ENCODE results near the gene IQSEC1.

DNA sequence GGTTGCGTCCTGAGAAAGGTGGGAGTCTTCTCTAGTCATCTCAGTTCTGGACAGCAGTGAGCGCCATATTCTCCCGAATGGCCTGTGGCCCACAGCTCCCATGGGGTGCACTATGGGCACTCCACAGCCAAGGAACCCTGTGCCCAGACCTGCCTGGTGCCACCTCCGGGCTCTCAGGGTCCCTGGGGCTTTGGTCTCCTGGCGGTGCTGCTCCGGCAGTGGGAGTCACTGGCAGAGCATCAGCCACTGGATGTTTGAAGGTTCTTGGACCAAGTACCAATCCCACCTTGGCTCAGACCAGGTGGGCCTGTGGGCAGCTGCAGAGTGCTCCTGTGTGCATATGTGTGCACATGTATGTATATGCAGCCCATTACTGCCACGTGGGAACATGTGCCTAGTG, 163.5 kb downstream of the IQSEC1 start:
- TF ChIP-seq, protein P1, sequence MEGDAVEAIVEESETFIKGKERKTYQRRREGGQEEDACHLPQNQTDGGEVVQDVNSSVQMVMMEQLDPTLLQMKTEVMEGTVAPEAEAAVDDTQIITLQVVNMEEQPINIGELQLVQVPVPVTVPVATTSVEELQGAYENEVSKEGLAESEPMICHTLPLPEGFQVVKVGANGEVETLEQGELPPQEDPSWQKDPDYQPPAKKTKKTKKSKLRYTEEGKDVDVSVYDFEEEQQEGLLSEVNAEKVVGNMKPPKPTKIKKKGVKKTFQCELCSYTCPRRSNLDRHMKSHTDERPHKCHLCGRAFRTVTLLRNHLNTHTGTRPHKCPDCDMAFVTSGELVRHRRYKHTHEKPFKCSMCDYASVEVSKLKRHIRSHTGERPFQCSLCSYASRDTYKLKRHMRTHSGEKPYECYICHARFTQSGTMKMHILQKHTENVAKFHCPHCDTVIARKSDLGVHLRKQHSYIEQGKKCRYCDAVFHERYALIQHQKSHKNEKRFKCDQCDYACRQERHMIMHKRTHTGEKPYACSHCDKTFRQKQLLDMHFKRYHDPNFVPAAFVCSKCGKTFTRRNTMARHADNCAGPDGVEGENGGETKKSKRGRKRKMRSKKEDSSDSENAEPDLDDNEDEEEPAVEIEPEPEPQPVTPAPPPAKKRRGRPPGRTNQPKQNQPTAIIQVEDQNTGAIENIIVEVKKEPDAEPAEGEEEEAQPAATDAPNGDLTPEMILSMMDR (IDR thresholded peaks at IDR 0.05; ENCODE audit: insufficient read depth, low read length, poor library complexity, severe bottlenecking): no peak
- TF ChIP-seq EZH2phosphoT487 (conservative IDR thresholded peaks at IDR 0.05; ENCODE audit: low read length): no peak
